HEK293 (cell line): ENCODE measurements around the gene TMEM150B.

ENCODE experiments used
- AEBP2 ChIP-seq: fragments of 450-650 bp; formaldehyde crosslinking; IDR thresholded peaks from 2 replicates; pipeline ENCODE4 v1.5.1; 2016; ENCODE audit warnings: missing biosample characterization, missing genetic modification characterization, borderline replicate concordance
- CTCF ChIP-seq: fragments of 450-650 bp; formaldehyde crosslinking; IDR thresholded peaks from 2 replicates; pipeline ENCODE4 v1.5.1; 2016; ENCODE audit warnings: missing biosample characterization, missing genetic modification characterization
- ELK4 ChIP-seq: IDR thresholded peaks from 2 replicates; pipeline ENCODE4 v1.6.1; 2011; ENCODE audit warnings: mild to moderate bottlenecking, low read depth, low read length, borderline replicate concordance
- KLF17 ChIP-seq: fragments of 450-650 bp; formaldehyde crosslinking; IDR thresholded peaks from 2 replicates; pipeline ENCODE4 v1.5.1; 2016; ENCODE audit warnings: missing biosample characterization, missing genetic modification characterization
- PBX3 ChIP-seq: sonication (generic); formaldehyde crosslinking; IDR thresholded peaks from 2 replicates; pipeline ENCODE4 v1.8.1; 2022; ENCODE audit warnings: mild to moderate bottlenecking, moderate library complexity, missing genetic modification reagents
- REST ChIP-seq: fragments of 450-650 bp; formaldehyde crosslinking; IDR thresholded peaks from 2 replicates; pipeline ENCODE4 v1.5.1; 2016; ENCODE audit warnings: missing biosample characterization, missing genetic modification characterization
- SCRT1 ChIP-seq: fragments of 450-650 bp; formaldehyde crosslinking; IDR thresholded peaks from 2 replicates; pipeline ENCODE4 v1.5.1; 2016; ENCODE audit warnings: missing biosample characterization, missing genetic modification characterization, borderline replicate concordance
- SETDB1 ChIP-seq: IDR thresholded peaks from one replicate; pipeline ENCODE4 v1.6.1; 2017; ENCODE audit warnings: mild to moderate bottlenecking, low read length, moderate library complexity, mixed read lengths; ENCODE audit not compliant: insufficient read length
- SP3 ChIP-seq: fragments of 450-650 bp; formaldehyde crosslinking; IDR thresholded peaks from 2 replicates; pipeline ENCODE4 v1.5.1; 2016; ENCODE audit warnings: missing biosample characterization, missing genetic modification characterization
- ZBTB20 ChIP-seq: fragments of 450-650 bp; formaldehyde crosslinking; IDR thresholded peaks from 2 replicates; pipeline ENCODE4 v1.5.1; 2016; ENCODE audit warnings: missing biosample characterization, missing genetic modification characterization
- ZBTB26 ChIP-seq: fragments of 450-650 bp; formaldehyde crosslinking; optimal IDR thresholded peaks from 2 replicates; pipeline ENCODE3; 2016; ENCODE audit warnings: missing biosample characterization, mild to moderate bottlenecking, missing genetic modification characterization
- ZFHX2 ChIP-seq: fragments of 450-650 bp; formaldehyde crosslinking; conservative IDR thresholded peaks from 2 replicates; pipeline ENCODE4 v1.5.1; 2016; ENCODE audit warnings: missing biosample characterization, missing genetic modification characterization
- ZNF133 ChIP-seq: fragments of 450-650 bp; formaldehyde crosslinking; IDR thresholded peaks from 2 replicates; pipeline ENCODE4 v1.5.1; 2016; ENCODE audit warnings: missing biosample characterization, missing genetic modification characterization
- ZNF157 ChIP-seq: fragments of 450-650 bp; formaldehyde crosslinking; IDR thresholded peaks from 2 replicates; pipeline ENCODE4 v1.5.1; 2016; ENCODE audit warnings: missing biosample characterization, missing genetic modification characterization
- ZNF16 ChIP-seq: fragments of 450-650 bp; formaldehyde crosslinking; IDR thresholded peaks from 2 replicates; pipeline ENCODE4 v1.5.1; 2016; ENCODE audit warnings: low read depth, missing biosample characterization, missing genetic modification characterization
- ZNF169 ChIP-seq: fragments of 450-650 bp; formaldehyde crosslinking; IDR thresholded peaks from 2 replicates; pipeline ENCODE4 v1.5.1; 2016; ENCODE audit warnings: missing biosample characterization, missing genetic modification characterization
- ZNF239 ChIP-seq: fragments of 450-650 bp; formaldehyde crosslinking; IDR thresholded peaks from 2 replicates; pipeline ENCODE4 v1.5.1; 2016; ENCODE audit warnings: missing biosample characterization, missing genetic modification characterization
- ZNF24 ChIP-seq: fragments of 450-650 bp; formaldehyde crosslinking; IDR thresholded peaks from 2 replicates; pipeline ENCODE4 v1.5.1; 2016; ENCODE audit warnings: missing biosample characterization, missing genetic modification characterization
- ZNF341 ChIP-seq: fragments of 450-650 bp; formaldehyde crosslinking; IDR thresholded peaks from 2 replicates; pipeline ENCODE4; 2016; ENCODE audit warnings: low read depth, missing biosample characterization, missing genetic modification characterization
- ZNF398 ChIP-seq: fragments of 450-650 bp; formaldehyde crosslinking; IDR thresholded peaks from 2 replicates; pipeline ENCODE4 v1.5.1; 2017; ENCODE audit warnings: missing biosample characterization, missing genetic modification characterization
- ZNF560 ChIP-seq: fragments of 450-650 bp; formaldehyde crosslinking; IDR thresholded peaks from 2 replicates; pipeline ENCODE4 v1.5.1; 2017; ENCODE audit warnings: missing biosample characterization, missing genetic modification characterization, borderline replicate concordance
- ZNF561 ChIP-seq: fragments of 450-650 bp; IDR thresholded peaks from 2 replicates; pipeline ENCODE4 v1.5.1; 2018; ENCODE audit warnings: missing biosample characterization, missing genetic modification characterization, borderline replicate concordance
- ZNF571 ChIP-seq: fragments of 450-650 bp; formaldehyde crosslinking; IDR thresholded peaks from 2 replicates; pipeline ENCODE4 v1.5.0; 2017; ENCODE audit warnings: missing biosample characterization, missing genetic modification characterization
- ZNF792 ChIP-seq: fragments of 450-650 bp; formaldehyde crosslinking; IDR thresholded peaks from 2 replicates; pipeline ENCODE4 v1.5.1; 2016; ENCODE audit warnings: missing biosample characterization, missing genetic modification characterization
- ZNF830 ChIP-seq: fragments of 450-650 bp; IDR thresholded peaks from 2 replicates; pipeline ENCODE4 v1.5.0; 2018; ENCODE audit warnings: missing biosample characterization, missing genetic modification characterization, low read depth, mild to moderate bottlenecking, moderate library complexity

Gene TMEM150B

GRCh38 chr19:55368701-55369563, 43.8 kb upstream of the TMEM150B start (continued):
- peak; percentile 22 for TF ChIP-seq ZBTB26
- no peak for TF ChIP-seq SCRT1 (tag by site-specific recombination)
- no peak for TF ChIP-seq ZNF830 (tag by site-specific recombination)
- TF ChIP-seq ZNF169 (tag by site-specific recombination), result no peak
- no peak for TF ChIP-seq CTCF (tag by site-specific recombination)
- 0 out of 2 replicates have a peak, but pooled peaks have one; percentile 33 for TF ChIP-seq ZNF561
- no peak for TF ChIP-seq ZNF560 (tag by site-specific recombination)
- TF ChIP-seq SETDB1, result no peak
- no peak for TF ChIP-seq ZNF571 (tag by site-specific recombination)
- no peak for TF ChIP-seq AEBP2 (tag by site-specific recombination)
- peak; percentile 60 for TF ChIP-seq SP3 (tag by site-specific recombination)
- TF ChIP-seq KLF17, result 0 out of 2 replicates have a peak, but pooled peaks have one; percentile 28
- TF ChIP-seq ZNF792 (tag by site-specific recombination), result no peak
- TF ChIP-seq PBX3, result peak; percentile 60; the same call in 1 of the 2 replicates
- no peak for TF ChIP-seq ELK4
- TF ChIP-seq ZNF398 (tag by site-specific recombination), result peak; percentile 90
- peak; percentile 53; the same call in 1 of the 2 replicates for TF ChIP-seq REST
- no peak for TF ChIP-seq ZNF24 (tag by site-specific recombination)
- TF ChIP-seq ZNF239, result no peak
- no peak for TF ChIP-seq ZNF133 (tag by site-specific recombination)
- TF ChIP-seq ZNF16 (tag by site-specific recombination), result no peak
- no peak for TF ChIP-seq ZNF157 (tag by site-specific recombination)
- peak; percentile 91 for TF ChIP-seq ZFHX2 (tag by site-specific recombination)
- TF ChIP-seq ZBTB20 (tag by site-specific recombination), result peak; percentile 81
- TF ChIP-seq ZNF341 (tag by site-specific recombination), result no peak
